Epithelial cell of esophagus (primary cell): ENCODE results near the gene GLCCI1.

Experiments used
- DNase-seq: peaks from one replicate; pipeline ENCODE4 v3.0.0; 2010; ENCODE audit warnings: low read depth
- H3K4me3 ChIP-seq: 2 replicates; pipeline ENCODE4 v1.5.1; 2011; ENCODE audit warnings: mild to moderate bottlenecking, low read length, control low read depth
- TF ChIP-seq, protein P1 (sequence below): IDR thresholded peaks from 2 replicates; pipeline ENCODE4 v1.5.1; 2011; ENCODE audit warnings: low read depth, mild to moderate bottlenecking, low read length, control low read depth, inconsistent platforms; ENCODE audit not compliant: insufficient read depth; ENCODE audit errors: missing control alignments

The GLCCI1 gene

DNA sequence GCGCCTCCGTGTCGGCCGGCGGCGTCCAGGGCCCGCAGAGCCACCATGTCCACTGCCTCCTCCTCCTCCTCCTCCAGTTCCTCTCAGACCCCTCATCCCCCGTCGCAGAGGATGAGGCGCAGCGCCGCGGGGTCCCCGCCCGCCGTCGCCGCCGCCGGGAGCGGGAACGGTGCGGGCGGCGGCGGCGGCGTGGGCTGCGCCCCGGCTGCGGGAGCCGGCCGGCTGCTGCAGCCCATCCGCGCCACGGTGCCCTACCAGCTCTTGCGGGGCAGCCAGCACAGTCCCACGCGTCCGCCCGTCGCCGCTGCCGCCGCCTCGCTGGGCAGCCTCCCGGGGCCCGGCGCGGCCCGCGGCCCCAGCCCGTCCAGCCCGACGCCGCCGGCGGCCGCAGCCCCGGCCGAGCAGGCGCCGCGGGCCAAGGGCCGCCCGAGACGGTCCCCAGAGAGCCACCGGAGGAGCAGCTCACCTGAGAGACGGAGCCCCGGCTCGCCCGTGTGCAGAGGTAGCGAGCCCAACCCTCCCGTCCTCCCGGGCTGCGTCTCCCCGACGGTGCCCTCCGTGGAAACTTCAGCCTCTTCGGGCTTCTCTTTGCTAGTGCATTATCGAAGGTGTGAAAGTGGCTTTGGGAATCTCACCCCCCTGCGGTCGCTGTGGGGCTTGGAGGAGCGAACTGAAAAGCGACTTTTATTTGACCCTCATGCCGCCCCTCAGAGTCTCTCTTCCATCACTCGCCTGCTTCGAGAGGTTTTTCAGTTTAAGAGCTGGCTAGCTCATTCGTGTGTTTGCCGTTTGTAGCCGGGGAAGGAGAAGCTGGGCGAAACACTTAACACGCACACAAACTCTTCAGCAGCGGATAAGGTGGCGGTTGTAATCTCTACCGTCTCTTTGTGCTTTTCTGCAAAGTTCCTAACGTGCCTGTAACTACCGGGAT, 975 bp downstream of the GLCCI1 start:
- H3K4me3 ChIP-seq = peak overlapping the region; percentile 72
- TF ChIP-seq, protein P1, sequence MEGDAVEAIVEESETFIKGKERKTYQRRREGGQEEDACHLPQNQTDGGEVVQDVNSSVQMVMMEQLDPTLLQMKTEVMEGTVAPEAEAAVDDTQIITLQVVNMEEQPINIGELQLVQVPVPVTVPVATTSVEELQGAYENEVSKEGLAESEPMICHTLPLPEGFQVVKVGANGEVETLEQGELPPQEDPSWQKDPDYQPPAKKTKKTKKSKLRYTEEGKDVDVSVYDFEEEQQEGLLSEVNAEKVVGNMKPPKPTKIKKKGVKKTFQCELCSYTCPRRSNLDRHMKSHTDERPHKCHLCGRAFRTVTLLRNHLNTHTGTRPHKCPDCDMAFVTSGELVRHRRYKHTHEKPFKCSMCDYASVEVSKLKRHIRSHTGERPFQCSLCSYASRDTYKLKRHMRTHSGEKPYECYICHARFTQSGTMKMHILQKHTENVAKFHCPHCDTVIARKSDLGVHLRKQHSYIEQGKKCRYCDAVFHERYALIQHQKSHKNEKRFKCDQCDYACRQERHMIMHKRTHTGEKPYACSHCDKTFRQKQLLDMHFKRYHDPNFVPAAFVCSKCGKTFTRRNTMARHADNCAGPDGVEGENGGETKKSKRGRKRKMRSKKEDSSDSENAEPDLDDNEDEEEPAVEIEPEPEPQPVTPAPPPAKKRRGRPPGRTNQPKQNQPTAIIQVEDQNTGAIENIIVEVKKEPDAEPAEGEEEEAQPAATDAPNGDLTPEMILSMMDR = no peak
- peak; percentile 25 for DNase-seq

DNA sequence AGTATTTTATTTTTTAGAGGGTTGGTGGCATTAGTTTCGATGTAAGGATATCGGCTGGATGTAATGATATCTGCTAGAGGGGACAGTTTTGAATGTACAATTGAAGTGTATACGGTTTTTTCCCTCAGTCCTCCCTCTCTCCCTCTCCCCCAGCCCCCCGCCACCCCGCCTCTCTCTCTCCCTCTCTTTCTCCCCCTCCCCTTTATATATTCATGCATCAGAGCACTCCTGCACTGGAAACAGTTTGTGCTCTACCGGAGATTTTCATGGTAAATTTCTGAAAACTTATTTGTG, 1.6 kb downstream of the GLCCI1 start:
- no peak for DNase-seq
- TF ChIP-seq, protein P1 = no peak
- H3K4me3 ChIP-seq = peak overlapping the region; percentile 72

DNA sequence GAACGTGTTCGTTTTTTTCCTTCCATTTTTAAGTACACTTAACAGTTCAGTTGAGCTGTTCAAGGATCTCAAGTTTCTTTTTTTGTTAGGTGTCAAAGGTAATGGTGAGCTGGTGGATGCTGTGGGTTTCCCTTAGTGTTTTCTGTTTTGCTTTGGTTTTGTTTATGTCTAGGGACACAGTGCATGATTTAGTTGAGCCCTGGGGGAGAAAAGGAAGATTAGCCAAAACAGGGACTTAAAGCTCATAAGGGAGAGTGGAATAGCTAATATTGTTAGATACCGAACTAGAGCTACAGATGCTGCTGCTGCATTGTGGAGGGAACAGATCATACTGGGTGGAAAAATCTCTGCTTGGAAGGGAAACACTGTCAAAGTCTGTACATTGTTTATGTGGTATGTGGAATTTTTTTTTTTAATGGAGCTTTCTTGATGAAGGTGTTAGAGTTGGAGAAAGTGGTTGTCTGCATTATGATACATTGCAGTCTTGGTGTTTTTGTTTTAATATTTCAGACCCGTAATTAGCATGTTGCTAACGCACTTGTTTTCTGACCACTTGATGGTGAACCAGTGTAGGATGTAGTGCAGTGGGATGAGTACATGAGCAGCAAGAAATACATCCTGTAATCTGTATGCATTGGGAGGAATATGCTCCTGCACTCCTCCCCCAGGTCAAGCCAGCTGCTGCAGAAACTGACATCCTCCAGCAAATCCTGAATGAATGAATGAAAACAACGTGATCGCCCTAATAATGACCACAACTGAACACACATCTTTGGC, 2.1 kb downstream of the GLCCI1 start:
- DNase-seq = no peak
- H3K4me3 ChIP-seq = peak overlapping the region; percentile 72
- TF ChIP-seq, protein P1 = no peak

DNA sequence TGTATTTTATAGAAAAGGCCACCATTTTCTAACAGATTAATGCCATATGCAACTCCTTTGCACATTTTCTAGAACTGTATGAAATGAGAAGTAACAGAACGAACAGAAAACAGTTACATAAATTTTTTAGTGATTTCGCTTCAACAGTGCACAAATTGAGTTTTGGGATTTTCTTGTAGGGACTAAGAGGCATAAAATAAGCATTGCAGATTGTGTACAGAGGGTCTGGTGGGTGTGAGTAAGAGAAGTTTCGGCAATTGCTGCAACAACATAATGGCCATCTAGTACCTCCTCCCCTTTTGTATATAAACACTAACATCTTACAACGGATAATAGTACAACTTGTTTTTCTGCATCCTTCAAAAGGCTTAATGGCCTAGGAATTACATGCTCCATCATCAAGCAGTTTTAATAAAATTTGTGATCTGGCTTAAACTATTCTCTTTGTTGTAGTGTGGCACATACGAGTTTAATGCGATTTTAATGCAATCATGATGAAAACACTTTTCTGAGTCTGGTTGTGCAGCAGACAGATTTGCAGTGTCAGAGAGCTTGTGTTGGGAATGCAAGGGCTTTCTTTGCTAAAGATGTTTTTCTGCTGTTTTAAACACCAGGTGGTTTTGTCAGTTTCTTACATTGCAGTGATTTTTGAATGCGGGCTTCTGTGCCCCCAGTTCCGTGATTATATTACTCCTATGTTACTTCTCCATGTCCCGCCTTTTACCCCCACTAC, 2.9 kb downstream of the GLCCI1 start:
- DNase-seq = no peak
- no peak overlapping the region for H3K4me3 ChIP-seq
- TF ChIP-seq, protein P1 = no peak

DNA sequence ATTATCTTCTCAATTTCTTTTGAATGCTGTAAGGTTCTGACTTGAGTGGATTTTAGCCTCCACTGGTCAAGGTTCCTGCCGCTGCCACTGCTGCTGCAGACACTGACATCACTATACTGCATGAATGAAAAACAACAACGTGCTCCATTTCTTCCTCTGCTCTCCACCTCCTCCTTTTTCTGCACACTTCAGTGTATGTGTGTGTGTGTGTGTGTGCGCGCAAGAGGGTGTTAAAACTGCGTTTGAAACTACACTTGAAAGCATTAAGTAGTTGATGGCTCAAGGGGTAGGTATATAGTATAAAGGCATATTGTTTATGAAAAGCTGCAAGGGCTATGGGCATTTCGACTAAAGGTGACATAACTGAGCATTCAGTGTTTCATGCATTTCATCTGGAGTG, 3.5 kb downstream of the GLCCI1 start:
- H3K4me3 ChIP-seq = no peak overlapping the region
- no peak for DNase-seq
- TF ChIP-seq, protein P1 = no peak

DNA sequence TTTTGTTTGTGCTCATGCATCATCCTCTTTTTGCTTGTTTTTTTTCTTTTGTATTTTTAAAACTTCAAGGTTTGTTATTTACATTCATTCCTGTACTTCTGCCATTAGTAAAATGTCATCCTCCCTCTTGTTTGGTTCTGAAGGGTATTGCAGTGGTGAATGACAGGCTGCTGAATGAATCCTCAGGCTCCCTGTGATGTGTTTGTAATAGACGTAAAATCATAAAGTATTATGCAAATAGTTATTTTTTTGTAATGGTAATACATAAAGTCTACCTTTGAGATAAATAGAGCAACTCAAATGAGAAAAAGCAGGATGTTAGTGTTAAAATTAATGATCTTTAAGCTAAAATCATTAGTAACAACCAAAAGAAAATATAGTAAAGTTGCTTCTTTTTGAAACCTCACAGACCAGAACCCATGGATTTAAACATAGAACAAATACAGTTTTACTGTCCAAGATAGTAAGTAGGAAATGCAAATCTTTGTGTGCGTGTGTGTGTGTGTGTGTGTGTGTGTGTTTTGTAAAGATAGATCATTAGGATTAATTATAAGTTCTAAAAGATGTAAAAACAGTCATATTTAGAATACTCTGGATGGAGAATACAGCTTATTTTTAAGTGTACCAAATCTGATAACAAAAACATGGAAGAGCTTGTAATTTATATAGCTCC, 4.5 kb downstream of the GLCCI1 start:
- DNase-seq = no peak
- H3K4me3 ChIP-seq = no peak overlapping the region

More for the DNA sequence above, 4.5 kb downstream of the GLCCI1 start:
- TF ChIP-seq, protein P1 = no peak
